Upper lobe of left lung (tissue), 6 donors: ENCODE data around the gene CCDC192. TPM values are rescaled to one million over a fixed set of nuclear protein-coding genes. Genes with fewer than 3 reads are reported as not detected.

Experiments used
- ATAC-seq, 2 donors: fragments of 200-7000 bp; cut with Tn5 transposase; one replicate each; pipeline ENCODE4 v1.9.1; 2022; ENCODE audit warnings: mild to moderate bottlenecking in 2 of 2, moderate library complexity in 2 of 2; ENCODE audit not compliant: low FRiP score in 2 of 2
- DNase-seq, 2 donors: peaks; one replicate each; pipeline ENCODE4 v3.0.0-alpha.2; 2019 to 2020
- H3K27ac ChIP-seq, 4 donors: fragments of 200-600 bp; sonication (generic); one replicate each; pipeline ENCODE4 v1.5.1; 2016 to 2019
- H3K27me3 ChIP-seq, 4 donors: fragments of 200-600 bp; sonication (generic); one replicate each; pipeline ENCODE4 v1.5.1; 2017 to 2019
- H3K36me3 ChIP-seq, 4 donors: fragments of 200-600 bp; sonication (generic); one replicate each; pipeline ENCODE4 v1.5.1; 2016 to 2019
- H3K4me1 ChIP-seq, 4 donors: fragments of 200-600 bp; sonication (generic); one replicate each; pipeline ENCODE4 v1.5.1; 2018 to 2019
- H3K4me3 ChIP-seq, 4 donors: fragments of 200-600 bp; sonication (generic); one replicate each; pipeline ENCODE4 v1.5.1; 2017 to 2019; ENCODE audit warnings: mild to moderate bottlenecking in 2 of 4, moderate library complexity in 1 of 4
- H3K9me3 ChIP-seq, 4 donors: fragments of 200-600 bp; sonication (generic); one replicate each; pipeline ENCODE4 v1.5.1; 2018 to 2019
- CTCF ChIP-seq, 6 experiments: fragments of 450-650 bp in 4 of 6; fragments of 200-600 bp in 2 of 6; sonication (generic) in 2 of 6; IDR thresholded peaks; one replicate each; pipeline ENCODE4 v1.5.1; 2016 to 2019; ENCODE audit warnings: antibody characterized with exemption in 6 of 6
- EP300 ChIP-seq, 4 donors: sonication (generic); formaldehyde crosslinking; IDR thresholded peaks; one replicate each; pipeline ENCODE4 v1.5.1; 2017; ENCODE audit warnings: antibody characterized with exemption in 4 of 4, control low read depth in 2 of 4
- POLR2A ChIP-seq, 4 donors: fragments of 450-650 bp; IDR thresholded peaks; one replicate each; pipeline ENCODE4 v1.5.1; 2016 to 2017; ENCODE audit warnings: antibody characterized with exemption in 4 of 4, mild to moderate bottlenecking in 2 of 4
- POLR2AphosphoS5 ChIP-seq, 2 donors: sonication (generic); formaldehyde crosslinking; IDR thresholded peaks; one replicate each; pipeline ENCODE4 v1.5.1; 2017; ENCODE audit warnings: antibody characterized with exemption in 2 of 2
- WGBS, 2 donors: methylation state at CpG; one replicate each; pipeline ENCODE4 v1.1.5; 2017 to 2018; 5-methylcytosine and 5-hydroxymethylcytosine counted together
- total RNA-seq, 6 donors: library from RNA; depleted of rRNA in 4 of 6; stranded (reverse); fragments of >200 nt in 4 of 6; gene quantifications; one replicate each; pipeline versions ENCODE4 v1.1.0 to v1.2.1, GENCODE V29; 2016 to 2021
- donor health status: DM: no; HTN: no; CAD: no; lungs with moderate emphysema.
- donor health status: DM: no; HTN: yes; CAD: no; lungs with severe emphysema.

The CCDC192 gene
- total RNA-seq, 6 donors from 2014 or later = 0.76 TPM; not detected in 5

GRCh38 chr5:127680595-127680994, 22.6 kb upstream of the CCDC192 start:
- H3K4me1 ChIP-seq = peaks cover 0 to under 1% (median 0%) of the 10 kb centered on the region in 4 donors
- no peak for TF ChIP-seq EP300 (IDR thresholded peaks at IDR 0.05)
- TF ChIP-seq CTCF (IDR thresholded peaks at IDR 0.05) = no peak
- no peak overlapping the region for H3K4me3 ChIP-seq
- ATAC-seq (no peak), DNase-seq (no peak)
- no peaks in the 10 kb centered on the region for H3K27me3 ChIP-seq
- WGBS, 2 donors = 90 to 93% methylated on average over 1 of the region's 1 CpG
- no peaks in the 10 kb centered on the region for H3K9me3 ChIP-seq
- no peak overlapping the region for H3K27ac ChIP-seq
- H3K36me3 ChIP-seq = no peaks in the 10 kb centered on the region

GRCh38 chr5:127683008-127683407, 20.2 kb upstream of the CCDC192 start:
- Histone ChIP-seq H3K4me3 (no peak overlapping the region), H3K27me3 (no peaks in the 10 kb centered on the region), H3K9me3 (no peaks in the 10 kb centered on the region), H3K4me1 (peaks cover 0 to 7% (median 2%) of the 10 kb centered on the region in 4 donors), H3K36me3 (no peaks in the 10 kb centered on the region), H3K27ac (no peak overlapping the region)
- ATAC-seq = no peak
- 48 to 70% methylated on average over 4 of the region's 4 CpGs for WGBS, 2 donors
- TF ChIP-seq POLR2A (IDR thresholded peaks at IDR 0.05) (no peak), EP300 (IDR thresholded peaks at IDR 0.05) (no peak), CTCF (IDR thresholded peaks at IDR 0.05) (no peak), POLR2AphosphoS5 (IDR thresholded peaks at IDR 0.05) (no peak)
- DNase-seq = no peak

- Histone ChIP-seq H3K4me3 (no peak overlapping the region), H3K27me3 (no peaks in the 10 kb centered on the region), H3K36me3 (no peaks in the 10 kb centered on the region), H3K9me3 (no peaks in the 10 kb centered on the region), H3K27ac (no peak overlapping the region), H3K4me1 (peaks cover 0 to 7% (median 2%) of the 10 kb centered on the region in 4 donors)
- ATAC-seq = no peak
- WGBS, 2 donors = 72 to 80% methylated on average over 6 of the region's 6 CpGs
- no peak for DNase-seq
- TF ChIP-seq POLR2AphosphoS5 (IDR thresholded peaks at IDR 0.05) = no peak
- TF ChIP-seq POLR2A (IDR thresholded peaks at IDR 0.05) = no peak
- TF ChIP-seq EP300 (IDR thresholded peaks at IDR 0.05) = no peak
- no peak for TF ChIP-seq CTCF (IDR thresholded peaks at IDR 0.05)
Measured at GRCh38 chr5:127684726-127685467, 18.3 kb upstream of the CCDC192 start.

GRCh38 chr5:127685662-127686061, 17.5 kb upstream of the CCDC192 start:
- WGBS, 2 donors = 56 to 57% methylated on average over 2 of the region's 2 CpGs
- no peak overlapping the region for H3K27ac ChIP-seq
- no peaks in the 10 kb centered on the region for H3K27me3 ChIP-seq
- H3K4me1 ChIP-seq = peaks cover 0 to 7% (median 2%) of the 10 kb centered on the region in 4 donors
- no peak for TF ChIP-seq POLR2A (IDR thresholded peaks at IDR 0.05)
- TF ChIP-seq POLR2AphosphoS5 (IDR thresholded peaks at IDR 0.05) = no peak
- TF ChIP-seq CTCF (IDR thresholded peaks at IDR 0.05) = no peak
- no peak for ATAC-seq
- no peaks in the 10 kb centered on the region for H3K9me3 ChIP-seq
- DNase-seq = no peak
- H3K36me3 ChIP-seq = no peaks in the 10 kb centered on the region
- no peak overlapping the region for H3K4me3 ChIP-seq

GRCh38 chr5:127686424-127686823, 16.8 kb upstream of the CCDC192 start:
- no peak overlapping the region for H3K4me3 ChIP-seq
- no peak overlapping the region for H3K27ac ChIP-seq
- H3K36me3 ChIP-seq = no peaks in the 10 kb centered on the region
- H3K27me3 ChIP-seq = no peaks in the 10 kb centered on the region
- H3K9me3 ChIP-seq = no peaks in the 10 kb centered on the region
- peaks cover 0 to 7% (median 2%) of the 10 kb centered on the region in 4 donors for H3K4me1 ChIP-seq
- DNase-seq (no peak), ATAC-seq (no peak)
- TF ChIP-seq POLR2A (IDR thresholded peaks at IDR 0.05) = no peak
- TF ChIP-seq CTCF (IDR thresholded peaks at IDR 0.05) = no peak
- no peak for TF ChIP-seq POLR2AphosphoS5 (IDR thresholded peaks at IDR 0.05)
- TF ChIP-seq EP300 (IDR thresholded peaks at IDR 0.05) = no peak
